ENCODE data around the gene PRKCB. TPM values are rescaled to one million over a fixed set of nuclear protein-coding genes. Genes with fewer than 3 reads are reported as not detected.

Gene PRKCB
- total RNA-seq, 4 donors from 2014 or later = 2.0 to 8.6 (median 4.0) TPM

- no peaks in the 10 kb centered on the region for H3K36me3 ChIP-seq
- WGBS, 2 donors = 69 to 78% methylated on average over 1 of the region's 1 CpG
- DNase-seq = no peak
- no peak overlapping the region for H3K27ac ChIP-seq
- H3K27me3 ChIP-seq = no peaks in the 10 kb centered on the region
- intact Hi-C loops (cut with DNase I) = no loop called here
- no peaks in the 10 kb centered on the region for H3K9me3 ChIP-seq
- TF ChIP-seq CTCF (IDR thresholded peaks at IDR 0.05) = no peak
- no peak for TF ChIP-seq POLR2A (IDR thresholded peaks at IDR 0.05)
- no peaks in the 10 kb centered on the region for H3K4me1 ChIP-seq
- H3K4me3 ChIP-seq (replicated peaks in 1 of 3) = no peak overlapping the region
Observed at GRCh38 chr16:24091125-24091524, 255.3 kb downstream of the PRKCB start.

- intact Hi-C loops (cut with DNase I) = no loop called here
- TF ChIP-seq POLR2A (IDR thresholded peaks at IDR 0.05) = no peak
- TF ChIP-seq CTCF (IDR thresholded peaks at IDR 0.05) = no peak
- no peak overlapping the region for H3K27ac ChIP-seq
- H3K36me3 ChIP-seq = no peaks in the 10 kb centered on the region
- DNase-seq = no peak
- H3K27me3 ChIP-seq = no peaks in the 10 kb centered on the region
- H3K4me1 ChIP-seq = no peaks in the 10 kb centered on the region
- H3K9me3 ChIP-seq = no peaks in the 10 kb centered on the region
- no peak overlapping the region for H3K4me3 ChIP-seq (replicated peaks in 1 of 3)
Observed at GRCh38 chr16:24093049-24093448, 257.3 kb downstream of the PRKCB start.

GRCh38 chr16:24094660-24095059, 258.9 kb downstream of the PRKCB start:
- 78 to 93% methylated on average over 1 of the region's 1 CpG for WGBS, 2 donors
- no peaks in the 10 kb centered on the region for H3K36me3 ChIP-seq
- no peaks in the 10 kb centered on the region for H3K4me1 ChIP-seq
- H3K27me3 ChIP-seq = no peaks in the 10 kb centered on the region
- TF ChIP-seq CTCF (IDR thresholded peaks at IDR 0.05) (no peak), POLR2A (IDR thresholded peaks at IDR 0.05) (no peak)
- no peaks in the 10 kb centered on the region for H3K9me3 ChIP-seq
- H3K4me3 ChIP-seq (replicated peaks in 1 of 3) = no peak overlapping the region
- intact Hi-C loops (cut with DNase I) = no loop called here
- no peak overlapping the region for H3K27ac ChIP-seq
- DNase-seq = no peak

GRCh38 chr16:24098896-24099295, 263.1 kb downstream of the PRKCB start:
- H3K27ac ChIP-seq = no peak overlapping the region
- no peak for TF ChIP-seq CTCF (IDR thresholded peaks at IDR 0.05)
- no peak for TF ChIP-seq POLR2A (IDR thresholded peaks at IDR 0.05)
- intact Hi-C loops (cut with DNase I) = no loop called here
- H3K9me3 ChIP-seq = no peaks in the 10 kb centered on the region
- 43 to 44% methylated on average over 2 of the region's 2 CpGs for WGBS, 2 donors
- no peak for DNase-seq
- H3K36me3 ChIP-seq = no peaks in the 10 kb centered on the region
- H3K4me1 ChIP-seq = no peaks in the 10 kb centered on the region
- H3K4me3 ChIP-seq (replicated peaks in 1 of 3) = no peak overlapping the region
- no peaks in the 10 kb centered on the region for H3K27me3 ChIP-seq

GRCh38 chr16:24101431-24101830, 265.6 kb downstream of the PRKCB start:
- WGBS, 2 donors = 71 to 81% methylated on average over 2 of the region's 2 CpGs

More at GRCh38 chr16:24101431-24101830, 265.6 kb downstream of the PRKCB start:
- Histone ChIP-seq H3K4me3 (replicated peaks in 1 of 3) (no peak overlapping the region), H3K36me3 (no peaks in the 10 kb centered on the region), H3K27ac (no peak overlapping the region), H3K4me1 (no peaks in the 10 kb centered on the region), H3K9me3 (no peaks in the 10 kb centered on the region), H3K27me3 (no peaks in the 10 kb centered on the region)
- DNase-seq = no peak
- intact Hi-C loops (cut with DNase I) = no loop called here
- TF ChIP-seq CTCF (IDR thresholded peaks at IDR 0.05) (no peak), POLR2A (IDR thresholded peaks at IDR 0.05) (no peak)

All from thyroid gland (tissue), 4 donors.